Measurements from ENCODE around the gene STK40. TPM values are rescaled to one million over a fixed set of nuclear protein-coding genes. Genes with fewer than 3 reads are reported as not detected.

The STK40 gene
- total RNA-seq, 2 experiments from 2014 or later = 41.2 to 44.4 TPM

GRCh38 chr1:36417931-36418330, 32.2 kb upstream of the STK40 start:
- no peak for TF ChIP-seq CTCF (IDR thresholded peaks at IDR 0.05)
- no peaks in the 10 kb centered on the region for H3K9me3 Mint-ChIP-seq
- peaks cover 12% of the 10 kb centered on the region for H3K4me1 Mint-ChIP-seq (ENCODE audit: low read depth)
- intact Hi-C loops (cut with micrococcal nuclease) = no loop called here
- H3K27me3 Mint-ChIP-seq = no peaks in the 10 kb centered on the region
- POLR2A ChIA-PET = interaction anchor here (1.0 kb wide), 1 partner anchor 20 kb away, joined by 3 read pairs; the partner anchor contains the start of gene LSM10
- DNase-seq = no peak
- no peak overlapping the region for H3K4me3 Mint-ChIP-seq
- no peak for ATAC-seq
- CTCF ChIA-PET = interaction anchor here (2.0 to 3.8 kb wide), 3 partner anchors 50 to 117 kb away, joined by 4 to 68 read pairs (median 19); no protein-coding TSS in a partner anchor
- H3K27ac Mint-ChIP-seq = no peak overlapping the region
- no peaks in the 10 kb centered on the region for H3K36me3 Mint-ChIP-seq (ENCODE audit: low read depth)

GRCh38 chr1:36415661-36416326, 30.1 kb upstream of the STK40 start:
- Mint-ChIP-seq H3K4me3 (no peak overlapping the region), H3K9me3 (peaks cover 3% of the 10 kb centered on the region), H3K36me3 (ENCODE audit: low read depth) (no peaks in the 10 kb centered on the region), H3K27me3 (no peaks in the 10 kb centered on the region), H3K27ac (no peak overlapping the region), H3K4me1 (ENCODE audit: low read depth) (peaks cover 22% of the 10 kb centered on the region)
- intact Hi-C loops (cut with micrococcal nuclease) = no loop called here
- ATAC-seq (no peak), DNase-seq (no peak)
- no peak for TF ChIP-seq CTCF (IDR thresholded peaks at IDR 0.05)
- CTCF ChIA-PET = no interaction called here
- POLR2A ChIA-PET = no interaction called here

GRCh38 chr1:36414384-36414783, 28.7 kb upstream of the STK40 start:
- TF ChIP-seq CTCF (IDR thresholded peaks at IDR 0.05) = no peak
- peaks cover 16% of the 10 kb centered on the region for H3K4me1 Mint-ChIP-seq (ENCODE audit: low read depth)
- intact Hi-C loops (cut with micrococcal nuclease) = no loop called here
- no peak overlapping the region for H3K4me3 Mint-ChIP-seq
- DNase-seq = no peak
- H3K27ac Mint-ChIP-seq = no peak overlapping the region
- H3K27me3 Mint-ChIP-seq = no peaks in the 10 kb centered on the region
- no peaks in the 10 kb centered on the region for H3K36me3 Mint-ChIP-seq (ENCODE audit: low read depth)
- H3K9me3 Mint-ChIP-seq = peaks cover 3% of the 10 kb centered on the region
- ChIA-PET CTCF (interaction anchor here (1.0 to 2.4 kb wide), 2 partner anchors 16 to 72 kb away, joined by 6 to 10 read pairs; no protein-coding TSS in a partner anchor), POLR2A (no interaction called here)
- no peak for ATAC-seq

GRCh38 chr1:36411674-36412648, 26.2 kb upstream of the STK40 start:
- CTCF ChIA-PET = interaction anchor here (0.7 to 2.9 kb wide), 11 partner anchors 8 to 278 kb away, joined by 3 to 10 read pairs (median 6); no protein-coding TSS in a partner anchor
- TF ChIP-seq CTCF (IDR thresholded peaks at IDR 0.05) = no peak
- H3K36me3 Mint-ChIP-seq (ENCODE audit: low read depth) = no peaks in the 10 kb centered on the region
- peak overlapping the region; percentile 89 for H3K27ac Mint-ChIP-seq
- ATAC-seq (peak; percentile 99), DNase-seq (peak; percentile 84)
- H3K4me3 Mint-ChIP-seq = peak overlapping the region; percentile 29
- intact Hi-C loops (cut with micrococcal nuclease) = no loop called here
- no peaks in the 10 kb centered on the region for H3K27me3 Mint-ChIP-seq
- H3K9me3 Mint-ChIP-seq = peaks cover 3% of the 10 kb centered on the region
- POLR2A ChIA-PET = interaction anchor here (0.7 to 2.5 kb wide), 4 partner anchors 14 to 89 kb away, joined by 3 to 12 read pairs (median 6); partner anchors contain the start of genes EVA1B and LSM10
- H3K4me1 Mint-ChIP-seq (ENCODE audit: low read depth) = peaks cover 16% of the 10 kb centered on the region

Measured in activated CD8-positive, alpha-beta T cell treated with anti-CD3 and anti-CD28 coated beads for 36 hours (primary cell).